Measurements from ENCODE around the gene HSPA5. TPM values are rescaled to one million over a fixed set of nuclear protein-coding genes. Genes with fewer than 3 reads are reported as not detected.

HSPA5 gene

Small RNA genes lying within 50 kb of the gene (small RNA-seq; reads per million reads assigned to genes)
- not detected for gene AL354710.1 (ENCODE audit: insufficient read depth)

Measured in neuronal stem cell (in vitro differentiated cells).